ENCODE data around the gene POLD4.

Gene POLD4

DNA sequence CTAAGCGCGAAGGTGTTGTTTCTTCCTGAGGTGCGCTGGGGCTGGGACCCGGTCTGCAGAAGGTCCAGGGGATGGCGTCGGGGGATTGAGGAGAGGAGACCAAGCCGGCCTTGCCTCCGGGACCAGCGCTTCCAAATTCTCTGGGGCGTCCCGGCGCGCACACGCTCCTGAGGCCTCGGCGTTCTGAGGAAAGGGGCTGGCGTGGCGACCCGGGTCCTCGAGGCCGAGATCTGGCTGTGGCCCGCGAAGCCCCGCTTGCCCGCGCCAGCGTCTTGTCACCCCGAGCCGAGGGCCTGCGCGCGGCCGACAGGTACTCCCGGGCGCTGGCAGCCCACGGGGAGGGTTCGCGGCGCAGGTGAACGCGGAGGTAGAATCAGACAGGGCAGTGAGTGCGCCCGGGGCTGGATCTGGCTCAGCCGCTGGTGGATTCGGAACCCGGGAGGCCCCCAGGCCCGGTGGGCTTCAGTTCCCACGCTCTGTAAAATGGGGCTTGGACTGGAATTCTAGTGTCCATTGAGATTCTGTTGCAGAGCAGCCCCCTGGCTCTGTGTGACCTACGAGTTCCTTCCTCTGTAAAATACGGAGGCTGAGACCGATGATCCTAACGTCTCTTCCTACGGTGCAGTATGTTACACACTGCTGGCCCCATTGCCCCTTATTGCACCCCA, 35.3 kb downstream of the POLD4 start:
- no peak for DNase-seq (ENCODE audit: low read depth, low spot score)

DNA sequence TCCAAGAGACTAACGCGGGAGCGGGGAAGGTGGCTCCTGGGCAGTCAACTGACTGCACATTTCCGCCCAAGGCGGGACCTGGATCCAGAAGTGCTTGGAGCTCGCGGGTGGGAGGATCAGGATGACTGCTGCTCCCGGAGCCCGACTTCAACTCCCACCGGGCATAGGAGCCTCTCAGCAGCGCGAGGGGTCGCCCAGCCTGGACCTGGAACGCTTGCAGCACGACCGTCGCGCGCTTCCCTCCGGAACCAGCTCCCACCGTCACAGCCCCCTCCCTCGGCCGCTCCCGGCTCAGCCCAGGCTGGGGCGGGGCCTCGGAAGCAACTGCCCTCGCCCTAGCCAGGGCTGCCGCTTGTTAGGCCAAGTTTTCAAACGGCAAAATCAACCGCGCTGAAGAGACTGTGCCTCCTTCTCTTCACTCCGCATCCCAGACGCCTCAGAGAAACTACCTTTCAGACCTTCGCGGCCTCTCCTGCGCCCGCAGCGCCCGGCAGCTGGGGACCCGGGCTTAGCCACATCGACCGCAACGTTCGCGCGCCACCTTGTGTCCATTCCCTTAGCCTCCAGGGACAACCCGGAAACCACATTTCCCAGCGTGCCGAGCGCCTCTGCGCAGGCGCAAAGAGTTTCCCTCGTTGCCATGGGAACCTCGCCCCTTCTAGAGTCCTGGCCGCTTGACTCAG, 36.0 kb downstream of the POLD4 start:
- DNase-seq (ENCODE audit: low read depth, low spot score), result peak; percentile 99

DNA sequence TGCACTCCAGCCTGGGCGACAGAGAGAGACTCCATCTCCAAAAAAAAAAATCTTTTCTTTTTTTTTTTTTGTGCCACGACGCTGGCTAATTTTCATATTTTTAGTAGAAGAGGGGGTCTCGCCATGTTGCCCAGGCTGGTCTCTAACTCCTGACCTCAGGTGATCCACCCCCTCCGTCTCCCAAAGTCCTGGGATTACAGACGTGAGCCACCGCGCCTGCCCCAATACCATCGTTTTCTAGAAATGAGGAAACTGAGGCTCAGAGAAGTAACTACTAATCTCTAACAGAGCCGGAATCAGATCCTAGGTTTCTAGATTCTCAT, 36.5 kb downstream of the POLD4 start:
- no peak for DNase-seq (ENCODE audit: low read depth, low spot score)

DNA sequence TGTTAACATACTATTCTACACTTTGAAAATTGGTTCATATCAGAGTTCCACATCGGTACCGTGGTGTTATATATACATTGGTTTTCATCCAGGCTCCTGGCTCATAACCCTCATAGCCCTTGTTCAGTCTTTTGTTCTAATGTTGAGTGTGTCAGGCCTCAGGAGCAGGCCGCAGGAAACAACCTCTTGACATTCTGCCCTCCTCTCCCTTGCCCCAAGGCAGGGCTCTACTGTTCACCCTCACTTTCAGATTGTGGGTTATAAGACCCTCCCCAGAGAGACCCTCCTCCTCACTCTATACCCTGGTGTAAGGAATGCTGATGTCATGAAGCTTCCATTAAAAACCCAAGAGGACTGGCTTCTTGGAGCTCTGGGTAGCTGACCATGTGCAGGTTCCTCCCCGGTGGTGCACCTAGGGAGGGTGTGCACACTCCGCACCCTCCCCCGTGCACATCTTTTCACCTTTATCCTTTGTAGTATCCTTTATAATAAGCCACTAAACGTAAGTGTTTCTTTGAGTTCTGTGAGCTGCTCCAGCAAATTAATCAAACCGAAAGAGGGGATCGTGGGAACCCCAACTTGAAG, 37.9 kb downstream of the POLD4 start:
- no peak for DNase-seq (ENCODE audit: low read depth, low spot score)

DNA sequence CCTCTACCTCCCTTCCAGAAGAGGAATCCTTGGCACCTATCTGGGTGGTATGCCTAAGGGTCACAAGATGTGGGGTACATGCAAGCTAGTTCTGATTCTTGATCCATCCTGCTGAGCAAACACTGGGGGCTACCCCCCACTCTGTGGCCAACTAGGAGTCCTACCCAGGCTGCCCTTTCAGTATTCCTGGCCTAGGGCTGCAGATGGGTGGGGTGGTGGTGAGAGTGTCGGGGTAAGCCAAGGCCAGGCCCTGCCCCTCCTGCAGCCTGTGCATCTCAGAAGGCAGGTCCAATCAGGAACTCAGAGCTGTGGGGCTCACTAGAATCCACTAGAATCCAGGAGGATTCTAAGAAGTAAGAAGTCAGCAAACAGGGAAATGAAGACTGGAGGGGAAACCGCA, 39.1 kb downstream of the POLD4 start:
- no peak for DNase-seq (ENCODE audit: low read depth, low spot score)

DNA sequence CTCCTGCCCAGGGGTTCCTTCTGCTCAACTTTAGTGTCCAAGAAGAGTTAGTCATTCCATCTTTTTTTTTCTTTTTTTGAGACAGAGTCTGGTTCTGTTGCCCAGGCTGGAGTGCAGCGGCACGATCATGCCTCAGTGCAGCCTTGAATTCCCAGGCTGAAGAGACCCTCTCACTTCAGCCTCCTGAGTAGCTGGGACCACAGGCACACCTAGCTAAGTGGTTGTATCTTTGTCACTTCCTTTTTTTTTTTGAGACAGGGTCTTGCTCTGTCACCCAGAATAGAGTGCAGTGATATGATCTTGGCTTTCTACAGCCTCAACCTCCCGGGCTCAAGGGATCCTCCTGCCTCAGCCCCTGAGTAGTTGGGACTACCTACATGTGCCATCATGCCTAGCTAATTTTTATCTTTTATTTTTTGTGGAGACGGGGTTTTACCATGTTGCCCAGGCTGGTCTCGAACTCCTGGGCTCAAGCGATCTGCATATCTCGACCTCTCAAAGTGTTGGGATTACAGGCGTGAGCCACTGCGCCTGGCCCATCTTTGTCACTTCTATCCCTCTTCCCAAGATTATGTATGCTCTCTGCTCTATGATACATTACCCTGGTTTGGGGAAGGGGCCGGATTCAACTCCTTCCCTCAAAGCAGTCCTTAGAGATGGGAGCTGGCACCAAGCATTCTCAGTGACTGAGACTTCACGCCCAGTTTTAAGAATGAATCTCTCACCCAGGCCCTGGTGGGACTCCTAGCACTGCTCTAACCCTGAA, 40.0 kb downstream of the POLD4 start:
- no peak for DNase-seq (ENCODE audit: low read depth, low spot score)

DNA sequence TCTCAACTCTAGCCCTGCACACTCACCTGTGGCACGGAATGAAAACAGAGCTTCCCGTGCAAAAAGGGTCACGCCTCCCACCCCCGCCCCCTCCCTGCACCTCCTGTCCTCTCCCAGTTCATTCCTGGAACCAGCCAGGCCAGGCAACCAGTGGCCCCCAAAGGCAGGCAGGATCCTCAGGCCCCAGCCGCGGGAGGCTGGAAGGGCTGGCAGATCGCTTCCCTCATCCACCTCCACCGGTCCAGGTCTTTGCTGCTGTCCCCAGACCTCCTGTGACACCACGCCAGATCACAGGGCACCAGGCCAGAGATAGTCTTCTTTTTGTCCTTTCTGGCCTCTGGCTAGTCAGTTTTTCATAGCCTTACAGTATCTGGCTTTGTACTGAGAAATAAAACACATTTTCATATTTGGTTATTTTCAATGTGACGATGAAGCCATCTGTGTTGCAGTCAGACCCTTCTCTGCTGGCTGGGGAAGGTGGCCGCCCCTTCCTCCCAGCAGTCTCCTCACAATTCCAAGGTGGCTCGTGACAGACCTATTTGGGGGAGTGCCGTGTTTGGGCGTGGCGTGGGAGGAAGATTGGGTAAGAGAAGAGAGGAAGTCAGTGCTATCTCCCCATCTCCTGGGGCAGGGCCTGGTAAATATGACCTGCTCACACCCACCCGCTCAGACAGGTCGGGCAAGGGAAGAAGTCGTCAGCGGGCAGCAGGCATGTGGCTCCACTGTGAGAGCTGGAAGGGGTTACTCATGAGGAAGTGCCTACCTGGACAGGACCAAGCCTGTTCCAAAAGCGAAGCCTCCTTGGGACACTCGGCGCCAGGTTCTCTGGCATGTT, 40.9 kb downstream of the POLD4 start:
- no peak for DNase-seq (ENCODE audit: low read depth, low spot score)

DNA sequence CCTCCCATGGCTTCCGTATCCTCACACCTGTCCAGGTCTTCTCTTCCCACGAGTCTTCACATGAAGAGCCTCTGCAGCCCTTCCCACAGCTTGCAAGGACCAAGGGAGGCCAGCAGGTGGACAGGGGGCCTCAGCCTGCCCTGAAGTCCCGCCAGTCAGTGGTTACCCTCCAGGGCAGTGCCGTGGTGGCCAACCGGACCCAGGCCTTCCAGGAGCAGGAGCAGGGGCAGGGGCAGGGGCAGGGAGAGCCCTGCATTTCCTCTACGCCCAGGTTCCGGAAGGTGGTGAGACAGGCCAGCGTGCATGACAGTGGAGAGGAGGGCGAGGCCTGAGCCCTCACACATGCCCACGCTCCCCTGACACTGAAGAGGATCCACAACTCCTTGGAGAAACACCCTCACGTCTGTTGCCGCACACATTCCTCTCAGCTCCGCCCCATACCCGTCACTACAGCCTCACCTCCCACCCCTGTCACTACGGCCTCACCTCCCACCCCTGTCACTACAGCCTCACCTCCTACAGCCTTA, 41.7 kb downstream of the POLD4 start:
- DNase-seq (ENCODE audit: low read depth, low spot score), result no peak

DNA sequence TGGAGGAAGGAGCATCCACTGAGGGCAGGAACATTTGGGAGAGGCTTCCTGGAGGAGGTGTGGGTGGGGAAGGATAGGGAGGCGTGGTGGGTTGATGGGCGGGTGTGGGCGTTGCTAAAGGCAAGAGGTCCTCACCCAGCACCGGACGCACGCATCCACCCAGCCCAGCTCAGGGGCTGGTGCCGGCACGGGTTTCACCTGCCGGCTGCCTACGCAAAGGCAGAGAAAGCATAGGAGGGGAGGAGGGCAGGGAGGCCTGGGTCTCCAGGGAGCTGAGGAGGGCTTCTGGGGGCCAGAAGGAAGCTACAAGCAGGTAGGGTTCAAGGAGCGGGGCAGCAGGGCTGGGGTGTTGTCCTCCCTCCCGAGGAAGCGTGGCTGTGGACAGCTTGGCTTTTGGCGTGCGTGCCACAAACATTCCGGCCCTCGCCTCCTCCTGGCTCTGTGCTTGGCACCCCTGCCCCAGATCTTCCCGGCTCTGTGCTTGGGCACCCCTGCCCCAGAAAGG, 42.2 kb downstream of the POLD4 start:
- DNase-seq (ENCODE audit: low read depth, low spot score), result no peak

DNA sequence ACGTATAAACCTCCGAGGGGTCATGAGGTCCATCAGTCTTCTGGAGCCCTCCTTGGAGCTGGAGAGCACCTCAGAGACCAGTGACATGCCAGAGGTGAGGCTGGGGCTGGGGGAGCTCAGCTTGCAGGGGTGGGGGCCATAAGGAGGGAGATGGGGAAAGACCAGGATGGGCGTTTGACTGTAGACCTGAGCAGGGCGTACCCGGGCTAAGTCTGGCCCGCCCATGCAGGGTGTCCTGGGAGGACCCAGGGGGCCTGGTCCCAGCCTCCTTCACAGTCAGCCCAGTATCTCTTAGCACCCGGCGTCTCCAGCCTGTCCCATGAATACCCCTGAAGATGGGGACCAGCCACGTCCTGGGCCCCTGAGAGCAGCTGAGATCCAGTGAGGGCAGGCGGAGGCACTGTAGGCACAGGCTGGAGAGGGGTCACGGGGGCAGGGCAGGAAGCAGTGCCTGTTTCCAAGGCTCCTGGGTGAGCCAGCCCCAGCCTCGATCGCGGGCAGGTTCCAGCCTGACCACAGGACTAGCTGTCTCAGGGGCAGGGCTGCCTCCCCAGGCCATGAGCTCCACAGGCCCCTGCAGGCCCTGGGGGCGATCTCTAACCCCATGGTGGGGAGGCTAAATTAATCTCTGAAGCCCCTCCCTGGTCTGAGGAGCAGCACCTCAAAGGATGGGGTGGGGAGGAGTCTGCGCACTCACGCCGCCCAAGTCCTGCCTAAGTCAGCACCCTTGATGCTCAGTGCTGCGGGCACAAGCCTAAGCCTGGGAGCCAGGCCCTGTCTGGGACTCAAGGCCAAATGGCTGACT, 42.9 kb downstream of the POLD4 start:
- no peak for DNase-seq (ENCODE audit: low read depth, low spot score)

DNA sequence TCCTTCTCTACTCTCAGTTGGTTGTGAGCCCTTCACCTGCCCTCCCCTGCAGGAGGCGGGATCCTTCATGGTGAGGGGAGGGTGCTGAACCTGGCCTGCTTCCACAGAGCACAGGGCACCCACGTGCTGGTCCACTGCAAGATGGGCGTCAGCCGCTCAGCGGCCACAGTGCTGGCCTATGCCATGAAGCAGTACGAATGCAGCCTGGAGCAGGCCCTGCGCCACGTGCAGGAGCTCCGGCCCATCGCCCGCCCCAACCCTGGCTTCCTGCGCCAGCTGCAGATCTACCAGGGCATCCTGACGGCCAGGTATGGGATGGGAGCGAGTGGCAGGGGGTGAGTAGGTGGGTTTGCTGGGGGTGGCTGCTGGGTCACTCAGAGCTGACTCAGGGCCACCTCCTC, 43.7 kb downstream of the POLD4 start:
- DNase-seq (ENCODE audit: low read depth, low spot score), result no peak

DNA sequence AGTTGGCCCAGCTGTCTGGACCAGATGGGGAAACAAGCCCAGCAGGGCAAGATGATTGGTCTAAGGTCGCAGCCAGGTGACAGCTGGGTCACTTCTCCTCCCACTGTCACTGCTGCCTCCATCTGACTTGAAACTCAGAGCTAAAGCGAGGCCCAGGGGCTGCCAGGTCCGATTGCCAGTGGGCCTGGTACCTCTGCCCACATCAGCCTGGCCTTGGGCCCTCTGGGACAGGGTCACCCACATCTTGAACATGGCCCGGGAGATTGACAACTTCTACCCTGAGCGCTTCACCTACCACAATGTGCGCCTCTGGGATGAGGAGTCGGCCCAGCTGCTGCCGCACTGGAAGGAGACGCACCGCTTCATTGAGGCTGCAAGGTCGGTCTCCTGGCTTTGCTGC, 44.2 kb downstream of the POLD4 start:
- no peak for DNase-seq (ENCODE audit: low read depth, low spot score)

DNA sequence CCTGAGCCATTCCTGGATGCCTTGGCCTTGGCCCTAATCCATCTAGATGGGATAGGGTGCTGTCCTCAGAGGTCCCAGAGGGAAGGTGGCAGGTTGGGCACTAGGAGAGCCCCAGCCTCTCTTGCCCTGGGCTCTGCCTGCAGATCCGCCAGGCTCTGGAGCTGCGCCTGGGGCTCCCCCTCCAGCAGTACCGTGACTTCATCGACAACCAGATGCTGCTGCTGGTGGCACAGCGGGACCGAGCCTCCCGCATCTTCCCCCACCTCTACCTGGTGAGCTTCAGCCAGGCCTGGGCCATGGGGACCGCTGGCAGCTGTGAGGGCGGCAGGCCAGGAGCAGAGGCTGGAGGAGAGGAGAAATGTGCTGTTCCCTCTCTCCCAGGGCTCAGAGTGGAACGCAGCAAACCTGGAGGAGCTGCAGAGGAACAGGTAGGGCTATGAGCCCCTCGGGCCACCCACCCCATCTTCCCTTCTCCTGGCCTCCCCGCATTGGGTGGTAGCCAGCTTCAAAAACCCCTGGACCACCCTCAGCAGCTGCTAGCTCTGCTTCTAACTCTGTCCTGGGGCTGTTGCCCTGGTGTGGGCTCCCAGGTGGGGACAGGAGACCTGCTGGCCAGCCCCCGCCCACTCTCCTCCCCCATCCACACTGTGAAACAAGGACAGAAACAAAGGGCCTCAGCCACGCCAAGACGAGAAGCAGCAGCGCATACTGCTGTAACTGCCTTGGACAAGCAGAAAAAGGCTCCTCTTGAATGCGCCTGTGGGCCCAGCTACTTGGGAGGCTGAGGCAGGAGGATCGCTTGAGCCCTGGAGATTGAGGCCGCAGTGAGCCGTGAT, 45.1 kb downstream of the POLD4 start:
- no peak for DNase-seq (ENCODE audit: low read depth, low spot score)

DNA sequence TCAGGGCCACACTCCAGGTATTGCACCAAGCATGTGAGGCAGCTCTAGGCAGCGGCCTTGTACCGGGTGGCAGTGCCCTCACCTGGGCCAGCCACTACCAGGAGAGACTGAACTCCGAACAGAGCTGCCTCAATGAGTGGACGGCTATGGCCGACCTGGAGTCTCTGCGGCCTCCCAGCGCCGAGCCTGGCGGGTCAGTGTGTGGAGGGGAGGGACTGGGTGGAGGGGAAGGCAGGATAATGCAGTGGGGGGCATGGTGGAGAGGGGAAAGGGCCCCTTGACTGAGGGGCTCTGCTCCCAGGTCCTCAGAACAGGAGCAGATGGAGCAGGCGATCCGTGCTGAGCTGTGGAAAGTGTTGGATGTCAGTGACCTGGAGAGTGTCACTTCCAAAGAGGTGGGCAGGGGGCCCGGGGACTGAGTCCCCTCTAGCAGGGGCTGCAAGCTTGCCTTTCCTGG, 45.8 kb downstream of the POLD4 start:
- no peak for DNase-seq (ENCODE audit: low read depth, low spot score)

DNA sequence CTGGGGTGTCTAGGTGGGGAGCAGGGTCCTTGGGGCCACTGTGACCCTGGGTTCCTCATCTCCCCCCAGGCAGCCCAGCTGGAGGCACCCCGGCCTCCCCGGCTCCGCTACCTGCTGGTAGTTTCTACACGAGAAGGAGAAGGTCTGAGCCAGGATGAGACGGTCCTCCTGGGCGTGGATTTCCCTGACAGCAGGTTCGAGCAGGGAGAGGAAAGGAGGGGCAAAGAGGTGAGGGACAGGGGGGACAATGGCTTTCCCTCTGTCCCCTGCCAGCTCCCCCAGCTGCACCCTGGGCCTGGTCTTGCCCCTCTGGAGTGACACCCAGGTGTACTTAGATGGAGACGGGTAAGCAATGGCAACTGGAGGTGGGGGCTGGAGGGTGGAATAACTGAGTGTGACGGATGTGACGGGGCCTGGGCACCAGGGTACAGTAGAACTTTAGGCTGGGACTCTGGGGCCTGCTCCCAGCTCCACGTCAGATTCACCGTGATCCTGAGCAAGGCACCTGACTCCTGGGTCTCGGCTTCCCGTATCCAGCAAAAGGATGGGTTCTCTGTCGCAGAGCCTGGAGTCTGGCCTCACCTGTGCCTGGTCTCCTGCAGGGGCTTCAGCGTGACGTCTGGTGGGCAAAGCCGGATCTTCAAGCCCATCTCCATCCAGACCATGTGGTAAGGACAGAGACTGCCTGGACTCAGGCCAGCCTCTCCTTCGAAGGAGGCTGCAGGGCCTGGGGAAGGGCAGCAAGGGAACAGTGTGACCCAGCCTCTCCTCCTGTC, 46.4 kb downstream of the POLD4 start:
- DNase-seq (ENCODE audit: low read depth, low spot score), result no peak

DNA sequence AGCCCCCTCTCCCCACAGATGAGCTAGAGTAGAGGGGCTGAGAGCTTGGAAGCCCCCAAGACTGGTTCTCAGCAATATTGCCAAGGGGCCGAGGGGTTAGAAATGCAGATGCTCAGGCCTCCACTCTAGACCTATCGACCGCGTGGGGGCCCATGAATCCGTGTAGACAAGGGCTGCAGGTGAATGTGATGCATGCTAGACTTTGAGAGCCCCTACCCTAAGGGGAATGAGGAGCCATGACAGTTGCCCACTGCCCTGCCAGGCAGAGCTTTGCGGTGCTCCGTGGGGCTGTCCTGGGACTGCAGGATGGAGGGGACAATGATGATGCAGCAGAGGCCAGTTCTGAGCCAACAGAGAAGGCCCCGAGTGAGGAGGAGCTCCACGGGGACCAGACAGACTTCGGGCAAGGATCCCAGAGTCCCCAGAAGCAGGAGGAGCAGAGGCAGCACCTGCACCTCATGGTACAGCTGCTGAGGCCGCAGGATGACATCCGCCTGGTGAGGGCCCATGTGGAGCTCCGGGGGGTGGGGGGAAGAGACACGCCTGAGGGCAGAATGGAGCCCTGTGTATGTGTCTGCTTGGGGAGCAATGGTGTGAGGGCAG, 48.7 kb downstream of the POLD4 start:
- DNase-seq (ENCODE audit: low read depth, low spot score), result no peak

DNA sequence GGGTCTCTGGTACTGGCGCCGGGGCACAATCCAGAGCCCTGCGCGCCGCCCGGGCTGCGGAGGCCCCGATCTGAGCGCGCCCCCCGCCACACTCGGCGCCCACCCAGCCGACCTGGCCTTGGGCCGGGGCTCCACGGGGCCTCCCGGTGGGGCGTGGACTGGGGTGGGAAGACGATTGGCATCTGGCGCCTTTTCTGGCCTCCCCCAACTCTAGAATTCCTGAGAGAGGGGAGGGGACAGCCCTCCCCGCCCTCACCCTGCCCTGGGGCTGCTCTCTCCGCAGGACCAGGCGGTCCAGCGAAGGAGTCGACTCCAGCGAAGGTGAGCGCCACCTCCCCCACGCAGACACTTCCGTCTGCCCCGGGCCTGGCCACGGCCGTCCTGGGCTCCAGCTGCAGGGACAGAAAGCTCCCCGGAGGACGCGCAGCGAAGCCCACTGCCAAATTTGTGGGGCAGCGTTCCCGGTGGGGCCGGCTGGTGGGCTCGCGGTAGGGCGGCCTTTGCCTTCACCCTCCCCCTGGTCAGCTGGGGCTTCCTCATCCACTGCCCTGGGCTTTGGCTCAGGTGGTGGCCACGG, 49.4 kb downstream of the POLD4 start:
- peak; percentile 75 for DNase-seq (ENCODE audit: low read depth, low spot score)
